Stimulated activated CD8-positive, alpha-beta memory T cell treated with anti-CD3 and anti-CD28 coated beads, Interleukin-7, amount 100 ng/mL, for 48 hours (primary cell): ENCODE measurements around the gene MGST3.
"Not testable (repeated sequence)": the region's sequence is repeated elsewhere in the genome, so short reads cannot be mapped to it uniquely, and the experiment has no call there.

Experiments
- DNase-seq, 2 donors: peaks; one replicate each; pipeline ENCODE4 v3.0.0-alpha.2; 2020; ENCODE audit warnings: low read depth in 1 of 2; ENCODE audit errors: extremely low read depth in 1 of 2

The MGST3 gene

GRCh38 chr1:165628147-165628822 lies 2.7 kb upstream of the MGST3 start:
- no peak for DNase-seq

- DNase-seq = no peak
These were observed 1.9 kb upstream of the MGST3 start for GRCh38 chr1:165629151-165629550.

GRCh38 chr1:165629848-165630628 lies 996 bp upstream of the MGST3 start:
- DNase-seq = no peak

GRCh38 chr1:165631342-165632151 lies 513 bp downstream of the MGST3 start:
- DNase-seq = peak in 1 of 2 donors; percentile 47

- no peak for DNase-seq
These were observed 1.1 kb downstream of the MGST3 start for GRCh38 chr1:165632152-165632469.

- no peak for DNase-seq
These were observed 1.5 kb downstream of the MGST3 start for GRCh38 chr1:165632491-165632890.

- DNase-seq = no peak
These were observed 2.6 kb downstream of the MGST3 start for GRCh38 chr1:165633614-165634013.

- no peak for DNase-seq
These were observed 3.3 kb downstream of the MGST3 start for GRCh38 chr1:165634154-165634921.

- no peak for DNase-seq
These were observed 4.3 kb downstream of the MGST3 start for GRCh38 chr1:165635329-165635728.

- DNase-seq = no peak
These were observed 4.8 kb downstream of the MGST3 start for GRCh38 chr1:165635823-165636222.

GRCh38 chr1:165637427-165637826 lies 6.4 kb downstream of the MGST3 start:
- DNase-seq = no peak

GRCh38 chr1:165638211-165638610 lies 7.2 kb downstream of the MGST3 start:
- DNase-seq = not testable (repeated sequence)

GRCh38 chr1:165639821-165640623 lies 9.0 kb downstream of the MGST3 start:
- DNase-seq = no peak

- no peak for DNase-seq
These were observed 10.4 kb downstream of the MGST3 start for GRCh38 chr1:165641231-165641987.

- DNase-seq = no peak
These were observed 13.2 kb downstream of the MGST3 start for GRCh38 chr1:165644064-165644735.

GRCh38 chr1:165645654-165646366 lies 14.8 kb downstream of the MGST3 start:
- DNase-seq = peak in 1 of 2 donors; percentile 20

GRCh38 chr1:165647517-165647916 lies 16.5 kb downstream of the MGST3 start:
- no peak for DNase-seq

GRCh38 chr1:165647970-165648369 lies 16.9 kb downstream of the MGST3 start:
- no peak for DNase-seq
